ENCODE measurements around the gene ZNF784.

The ZNF784 gene

GRCh38 chr19:55626350-55626749 is 2.0 kb upstream of the ZNF784 start:
- no peak overlapping the region for H3K4me3 ChIP-seq (replicated peaks; ENCODE audit: low read depth, low read length)
- DNase-seq (ENCODE audit: low read depth), result no peak

GRCh38 chr19:55625004-55625326 is 599 bp upstream of the ZNF784 start:
- DNase-seq (ENCODE audit: low read depth), result no peak
- TF ChIP-seq CTCF (IDR thresholded peaks at IDR 0.05; ENCODE audit: low read length, missing control alignments), result no peak
- peak overlapping the region; percentile 69 for H3K4me3 ChIP-seq (replicated peaks; ENCODE audit: low read depth, low read length)

More at GRCh38 chr19:55626350-55626749, 2.0 kb upstream of the ZNF784 start:
- TF ChIP-seq CTCF (IDR thresholded peaks at IDR 0.05; ENCODE audit: low read length, missing control alignments), result no peak

GRCh38 chr19:55623561-55623960 is 805 bp downstream of the ZNF784 start:
- H3K4me3 ChIP-seq (replicated peaks; ENCODE audit: low read depth, low read length), result peak overlapping the region; percentile 69
- no peak for DNase-seq (ENCODE audit: low read depth)
- no peak for TF ChIP-seq CTCF (IDR thresholded peaks at IDR 0.05; ENCODE audit: low read length, missing control alignments)

- no peak for TF ChIP-seq CTCF (IDR thresholded peaks at IDR 0.05; ENCODE audit: low read length, missing control alignments)
- no peak overlapping the region for H3K4me3 ChIP-seq (replicated peaks; ENCODE audit: low read depth, low read length)
- no peak for DNase-seq (ENCODE audit: low read depth)
These were observed 1.2 kb downstream of the ZNF784 start for GRCh38 chr19:55623130-55623529.

GRCh38 chr19:55622242-55622969 is 2.0 kb downstream of the ZNF784 start:
- no peak for DNase-seq (ENCODE audit: low read depth)
- no peak overlapping the region for H3K4me3 ChIP-seq (replicated peaks; ENCODE audit: low read depth, low read length)
- TF ChIP-seq CTCF (IDR thresholded peaks at IDR 0.05; ENCODE audit: low read length, missing control alignments), result no peak

GRCh38 chr19:55621673-55622231 is 2.6 kb downstream of the ZNF784 start:
- H3K4me3 ChIP-seq (replicated peaks; ENCODE audit: low read depth, low read length), result no peak overlapping the region
- TF ChIP-seq CTCF (IDR thresholded peaks at IDR 0.05; ENCODE audit: low read length, missing control alignments), result no peak
- DNase-seq (ENCODE audit: low read depth), result no peak

- no peak for DNase-seq (ENCODE audit: low read depth)
- TF ChIP-seq CTCF (IDR thresholded peaks at IDR 0.05; ENCODE audit: low read length, missing control alignments), result no peak
- H3K4me3 ChIP-seq (replicated peaks; ENCODE audit: low read depth, low read length), result no peak overlapping the region
These were observed 3.1 kb downstream of the ZNF784 start for GRCh38 chr19:55621205-55621672.

Data from fibroblast of pulmonary artery (primary cell).